NCI-H2227 (cell line): ENCODE measurements around the gene NFE2.

Experiments used
- DNase-seq: peaks from one replicate; lab custom pipeline; 2025; ENCODE audit not compliant: unreplicated experiment; lab: John Stamatoyannopoulos, UW

Gene NFE2

GRCh38 chr12:54306925-54307741 is 6.3 kb upstream of the NFE2 start:
- peak; percentile 32 for DNase-seq

GRCh38 chr12:54304187-54304810 is 3.5 kb upstream of the NFE2 start:
- DNase-seq, result no peak

- no peak for DNase-seq
Observed at GRCh38 chr12:54303640-54304039, 2.8 kb upstream of the NFE2 start.

GRCh38 chr12:54301428-54302048 is 723 bp upstream of the NFE2 start:
- no peak for DNase-seq

GRCh38 chr12:54300225-54300731 is 537 bp downstream of the NFE2 start:
- DNase-seq, result no peak

- DNase-seq, result no peak
Observed at GRCh38 chr12:54299515-54300224, 1.1 kb downstream of the NFE2 start.

GRCh38 chr12:54298904-54299303 is 1.9 kb downstream of the NFE2 start:
- DNase-seq, result no peak

GRCh38 chr12:54296393-54297099 is 4.3 kb downstream of the NFE2 start:
- no peak for DNase-seq

- no peak for DNase-seq
Observed at GRCh38 chr12:54294953-54295566, 5.8 kb downstream of the NFE2 start.

GRCh38 chr12:54294152-54294952 is 6.5 kb downstream of the NFE2 start:
- peak; percentile 22 for DNase-seq

GRCh38 chr12:54292931-54293241 is 7.9 kb downstream of the NFE2 start:
- no peak for DNase-seq

- DNase-seq, result no peak
Observed at GRCh38 chr12:54292083-54292930, 8.5 kb downstream of the NFE2 start.

GRCh38 chr12:54287261-54288157 is 13.3 kb downstream of the NFE2 start:
- no peak for DNase-seq

GRCh38 chr12:54286042-54287030 is 14.5 kb downstream of the NFE2 start:
- no peak for DNase-seq

GRCh38 chr12:54285150-54286041 is 15.4 kb downstream of the NFE2 start:
- DNase-seq, result no peak
